Effector CD8-positive, alpha-beta T cell (primary cell): ENCODE results near the gene FRS2.
"Not testable (repeated sequence)": the region's sequence is repeated elsewhere in the genome, so short reads cannot be mapped to it uniquely, and the experiment has no call there.

ENCODE experiments used
- DNase-seq: peaks from one replicate; lab custom pipeline; 2025; lab: John Stamatoyannopoulos, UW

FRS2 gene

DNA sequence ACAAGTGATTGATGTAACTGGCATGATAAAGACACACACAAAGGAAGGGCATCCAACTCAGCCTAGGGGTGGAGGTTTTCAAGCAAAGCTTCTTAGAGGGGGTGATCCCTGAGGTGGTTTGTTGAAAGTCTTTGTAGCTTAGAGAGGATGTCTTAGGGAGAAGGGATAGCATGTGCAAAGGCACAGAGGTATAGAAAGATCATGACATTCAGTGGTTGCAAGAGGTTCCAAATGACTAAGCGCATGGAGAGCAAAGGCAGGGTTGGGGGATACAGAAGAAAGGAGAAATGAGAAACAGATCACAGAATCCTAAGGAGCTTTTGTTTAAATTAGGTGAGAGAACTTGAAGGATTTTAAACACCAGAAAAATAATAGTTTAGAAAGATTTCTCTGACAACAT lies 109.9 kb downstream of the FRS2 start:
- no peak for DNase-seq

DNA sequence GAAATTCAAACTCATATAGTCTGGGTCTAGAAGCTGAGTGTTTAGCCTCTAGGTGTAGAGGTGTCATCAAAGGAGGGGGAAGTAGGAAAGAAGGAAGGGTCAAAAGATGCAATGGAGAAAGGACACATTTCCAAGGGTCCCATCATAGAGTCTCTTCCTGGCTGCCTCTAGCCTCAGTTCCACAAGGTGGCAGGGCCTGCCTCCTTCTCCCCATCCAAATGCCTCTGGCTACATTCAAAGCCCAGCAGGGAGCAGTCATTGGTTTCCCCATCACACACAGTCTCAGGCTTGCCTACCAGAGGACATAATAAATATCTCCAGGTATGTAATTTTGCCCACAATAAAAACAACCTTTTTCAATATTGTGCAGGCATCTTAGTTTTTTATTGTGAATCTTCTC lies 113.0 kb downstream of the FRS2 start:
- DNase-seq, result no peak

DNA sequence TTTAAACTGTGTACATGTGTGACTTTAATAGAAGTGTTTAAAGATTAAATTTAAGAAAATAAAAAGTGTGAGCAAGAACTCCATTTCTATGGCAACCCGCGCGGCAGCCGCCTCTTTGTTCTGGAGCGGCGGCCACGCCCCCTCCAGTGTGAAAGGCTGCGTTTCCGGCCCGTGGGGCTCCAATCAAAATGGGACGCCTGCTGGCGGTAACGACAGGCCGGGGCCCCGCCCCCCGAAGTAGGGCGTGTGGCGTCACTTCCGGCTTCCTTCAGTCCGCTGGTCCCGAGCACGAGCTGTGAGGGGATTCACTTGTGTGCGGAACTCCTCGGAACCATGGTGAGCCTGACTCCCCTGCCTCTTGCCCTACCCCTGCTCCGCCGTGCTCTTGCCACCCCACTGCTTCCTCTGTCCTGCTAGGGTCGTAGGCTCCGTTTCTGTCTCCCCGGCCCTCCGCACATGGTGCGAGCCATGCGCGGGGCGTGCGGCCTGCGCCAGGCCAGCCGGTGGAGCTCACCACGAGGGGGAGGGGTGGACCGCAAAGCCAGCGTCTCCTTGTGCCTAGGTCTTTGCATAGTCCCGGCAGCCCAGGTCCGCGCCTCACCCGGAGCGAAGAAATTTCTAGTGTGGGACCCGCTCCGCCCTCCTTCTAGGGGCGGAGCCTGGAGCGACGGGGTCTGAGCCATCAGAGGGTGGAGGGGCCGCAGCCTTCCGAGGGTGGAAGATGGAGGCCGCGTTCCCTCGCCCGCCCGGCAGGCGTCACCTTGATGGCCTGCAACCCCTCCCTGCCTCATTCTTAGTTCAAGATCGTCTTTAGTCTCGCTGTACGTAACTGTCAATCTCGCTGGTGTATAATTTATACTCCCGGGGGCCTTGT lies 115.2 kb downstream of the FRS2 start, which contains the start of gene CCT2:
Gene CCT2, plus strand, starts transcription at position 271 of the 874 bp plus-strand sequence. Its CDS starts 63 bp downstream, at position 334.
- peak; percentile 95 for DNase-seq

DNA sequence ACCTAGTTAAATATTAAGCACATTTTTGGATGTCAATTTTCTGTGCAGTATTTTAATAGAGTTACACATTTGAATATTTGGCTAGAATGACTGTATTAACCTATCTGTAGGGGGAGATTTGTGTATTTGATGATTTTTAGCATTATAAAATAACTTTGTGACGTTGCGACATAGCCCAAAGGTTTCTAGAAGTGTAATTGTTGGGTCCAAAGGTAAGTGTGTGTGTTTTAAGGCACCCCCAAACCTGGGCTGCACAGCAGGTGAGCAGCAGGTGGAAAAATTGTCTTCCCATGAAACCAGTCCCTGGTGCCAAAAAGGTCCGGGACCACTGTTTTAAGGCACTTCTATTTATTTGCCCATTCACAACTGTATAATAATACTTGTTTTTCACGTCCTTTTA lies 118.3 kb downstream of the FRS2 start:
- DNase-seq, result no peak

DNA sequence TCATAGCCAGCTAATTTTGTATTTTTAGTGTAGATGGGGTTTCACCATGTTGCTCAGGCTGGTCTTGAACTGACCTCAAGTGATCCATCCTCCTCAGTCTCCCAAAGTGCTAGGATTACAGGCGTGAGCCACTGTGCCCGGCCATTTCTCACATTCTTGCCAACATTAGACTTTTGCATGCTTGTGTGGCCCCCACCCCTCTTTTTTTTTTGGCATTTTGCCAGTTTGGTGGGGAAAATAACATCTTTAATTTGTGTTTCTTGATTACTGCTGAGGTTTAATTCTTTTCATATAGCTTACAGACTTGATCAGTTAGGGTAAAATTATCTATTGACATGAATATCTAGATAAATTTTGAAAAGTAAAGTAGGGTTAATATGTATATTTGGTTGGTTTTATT lies 118.9 kb downstream of the FRS2 start:
- no peak for DNase-seq

DNA sequence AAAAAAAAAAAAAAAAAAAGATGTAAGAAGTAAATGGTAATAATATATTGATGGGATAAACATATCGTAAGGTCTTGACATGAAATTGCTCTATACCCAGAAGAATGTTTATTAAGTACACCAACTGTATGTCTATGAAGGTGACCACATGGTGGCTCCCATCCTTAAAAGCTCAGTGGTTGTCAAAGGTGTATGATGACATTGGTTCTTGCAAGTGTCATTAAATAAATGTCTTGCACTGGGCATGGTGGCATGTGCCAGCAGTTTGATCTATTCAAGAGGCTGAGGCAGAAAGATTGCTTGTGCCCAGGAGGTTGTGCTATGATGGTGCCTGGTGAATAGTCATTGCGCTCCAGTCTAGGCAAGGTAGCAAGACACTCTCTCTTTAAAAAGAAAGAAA lies 125.5 kb downstream of the FRS2 start:
- no peak for DNase-seq

DNA sequence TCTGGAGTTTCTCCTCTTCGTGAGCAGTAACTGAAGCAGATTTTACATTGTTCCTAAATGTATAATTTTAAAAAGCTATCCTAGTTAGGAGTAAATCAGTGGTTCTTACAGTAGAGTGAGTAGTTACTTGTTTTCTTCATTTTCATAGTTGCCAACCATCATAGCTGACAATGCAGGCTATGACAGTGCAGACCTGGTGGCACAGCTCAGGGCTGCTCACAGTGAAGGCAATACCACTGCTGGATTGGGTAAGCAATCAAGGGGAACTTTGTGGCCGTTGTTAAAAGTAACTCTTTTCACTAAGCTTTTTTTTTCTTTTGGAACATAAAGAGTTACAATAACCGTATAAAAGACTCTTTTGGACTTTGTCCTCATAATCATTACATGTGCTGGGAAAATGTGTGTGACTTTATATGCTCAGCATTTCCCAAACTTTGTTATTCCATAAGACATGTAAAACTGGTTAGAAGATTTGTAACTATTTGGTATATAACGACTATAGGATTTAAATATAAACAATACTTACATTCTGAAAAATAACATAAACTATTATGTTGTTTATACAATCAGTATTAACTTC lies 128.1 kb downstream of the FRS2 start:
- no peak for DNase-seq

DNA sequence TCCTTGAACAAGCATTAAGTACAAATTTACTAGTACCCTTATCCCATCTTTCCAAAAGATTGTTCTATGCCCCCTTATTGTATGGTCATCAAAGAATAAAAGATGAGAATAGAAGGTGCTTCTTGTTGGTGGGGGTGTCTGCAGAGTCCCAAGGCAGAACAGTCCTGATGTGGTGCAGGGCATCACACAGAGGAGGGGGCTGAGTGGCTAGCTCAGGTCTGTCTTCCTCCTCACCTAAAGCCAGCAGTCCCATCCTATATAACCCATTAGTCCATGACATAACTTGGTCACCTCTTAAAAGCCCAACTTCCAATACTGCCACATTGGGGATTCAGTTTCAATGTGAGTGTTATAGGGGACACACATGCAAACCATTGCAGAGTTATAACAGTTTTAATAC lies 130.6 kb downstream of the FRS2 start:
- DNase-seq, result no peak

DNA sequence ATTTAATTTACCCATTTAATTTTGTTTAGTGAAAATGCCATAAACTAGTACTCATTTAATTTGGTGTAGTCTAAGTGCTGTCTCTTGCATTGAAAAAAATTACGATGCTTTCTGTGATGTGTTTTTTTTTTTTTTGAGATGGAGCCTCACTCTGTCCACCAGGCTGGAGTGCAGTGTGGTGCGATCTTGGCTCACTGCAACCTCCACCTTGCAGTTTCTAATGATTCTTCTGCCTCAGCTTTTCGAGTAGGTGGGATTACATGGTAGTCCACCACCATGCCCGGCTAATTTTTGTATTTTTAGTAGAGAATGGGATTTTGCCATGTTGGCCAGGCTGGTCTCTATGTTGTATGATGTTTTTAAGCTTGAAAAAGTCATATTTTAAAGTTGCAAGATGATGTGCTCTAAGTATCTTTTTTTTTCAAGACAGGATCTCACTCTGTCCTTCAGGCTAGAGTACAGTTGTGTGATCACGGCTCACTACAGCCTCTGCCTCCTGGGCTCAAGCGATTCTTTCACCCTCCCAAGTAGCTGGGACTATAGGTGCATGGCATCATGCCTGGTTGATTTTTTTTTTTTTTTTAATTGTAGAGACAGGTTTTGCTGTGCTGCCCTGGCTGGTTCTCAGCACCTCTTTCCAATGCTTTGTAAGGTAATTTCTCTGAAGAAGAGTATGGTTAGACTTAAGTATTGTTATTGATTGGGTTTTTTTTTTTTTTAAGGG lies 131.9 kb downstream of the FRS2 start:
- DNase-seq, result no peak

DNA sequence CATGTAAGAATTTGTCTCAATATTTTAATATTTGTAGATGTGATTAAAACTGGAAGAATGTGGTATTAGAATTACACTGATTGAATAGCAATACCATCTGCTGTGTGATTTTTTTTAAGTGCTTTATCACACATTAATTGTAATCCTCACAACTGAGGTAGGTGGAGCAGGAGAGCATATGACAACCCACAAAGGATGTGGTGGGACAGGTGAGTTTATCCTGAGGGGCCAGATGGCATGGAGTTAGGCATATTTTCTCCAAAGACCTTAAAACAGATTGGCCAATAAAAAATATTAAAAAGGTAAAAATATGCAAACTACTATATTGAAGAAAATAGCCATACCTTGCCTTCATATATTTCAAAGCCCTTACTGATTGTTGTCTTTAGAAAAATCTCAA lies 132.8 kb downstream of the FRS2 start:
- DNase-seq, result no peak

DNA sequence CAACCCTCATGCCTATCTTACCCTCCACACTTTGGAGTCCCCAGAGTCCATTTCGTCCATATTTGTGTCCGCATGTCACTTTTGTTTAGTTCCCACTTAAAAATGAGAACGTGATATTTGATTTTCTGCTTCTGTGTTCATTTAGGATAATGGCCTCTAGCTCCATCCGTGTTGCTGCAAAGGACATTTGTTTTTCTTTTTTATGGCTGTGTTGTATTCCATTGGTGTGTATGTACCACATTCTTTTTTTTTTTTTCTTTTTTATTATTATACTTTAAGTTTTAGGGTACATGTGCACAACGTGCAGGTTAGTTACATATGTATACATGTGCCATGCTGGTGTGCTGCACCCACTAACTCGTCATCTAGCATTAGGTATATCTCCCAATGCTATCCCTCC lies 133.4 kb downstream of the FRS2 start:
- not testable (repeated sequence) for DNase-seq

DNA sequence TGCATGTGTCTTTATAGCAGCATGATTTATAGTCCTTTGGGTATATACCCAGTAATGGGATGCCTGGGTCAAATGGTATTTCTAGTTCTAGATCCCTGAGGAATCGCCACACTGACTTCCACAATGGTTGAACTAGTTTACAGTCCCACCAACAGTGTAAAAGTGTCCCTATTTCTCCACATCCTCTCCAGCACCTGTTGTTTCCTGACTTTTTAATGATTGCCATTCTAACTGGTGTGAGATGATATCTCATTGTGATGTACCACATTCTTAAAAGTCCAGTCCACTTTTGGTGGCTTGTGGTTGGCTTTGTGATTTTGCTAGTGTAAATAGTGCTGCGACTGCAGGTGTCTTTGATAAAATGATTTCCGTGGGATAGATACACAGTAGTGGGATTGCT lies 134.1 kb downstream of the FRS2 start:
- not testable (repeated sequence) for DNase-seq

DNA sequence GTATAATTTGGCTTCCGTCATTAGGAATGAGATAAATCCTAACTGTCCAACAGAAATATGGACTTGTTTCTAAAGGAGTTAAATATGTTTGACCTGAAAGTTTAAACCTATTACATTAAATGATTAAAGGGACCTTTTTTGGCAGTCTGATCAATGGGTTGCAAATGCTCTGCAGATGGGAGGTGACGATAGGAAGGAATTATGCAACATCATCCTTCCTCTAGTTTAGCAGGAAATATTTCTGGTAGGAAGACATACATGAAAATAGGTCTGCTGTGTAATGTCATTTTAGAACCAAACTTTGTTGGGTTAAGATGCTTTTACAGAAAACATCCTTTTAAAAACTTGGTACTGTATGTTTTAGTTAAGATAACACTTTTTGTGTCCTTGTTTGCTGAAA lies 137.9 kb downstream of the FRS2 start:
- no peak for DNase-seq

DNA sequence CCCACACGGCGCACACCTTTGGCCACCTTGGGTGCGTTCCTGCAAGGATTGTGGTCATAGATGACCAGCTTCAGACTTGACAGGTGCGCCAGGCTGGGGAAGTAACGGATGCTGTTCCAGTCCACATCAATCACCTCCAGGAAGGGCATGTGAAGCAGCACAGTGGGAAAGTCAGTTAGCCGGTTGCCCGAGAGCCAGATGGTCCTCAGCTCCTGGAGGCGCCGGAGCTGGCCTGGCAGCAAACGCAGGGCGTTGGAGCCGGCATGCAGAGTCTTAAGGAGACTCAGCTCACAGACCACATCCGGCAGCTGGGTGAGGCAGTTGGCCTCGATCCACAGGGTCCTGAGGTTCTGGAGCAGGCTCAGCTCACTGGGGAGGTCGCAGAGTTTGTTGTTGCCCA lies 139.9 kb downstream of the FRS2 start:
- no peak for DNase-seq

DNA sequence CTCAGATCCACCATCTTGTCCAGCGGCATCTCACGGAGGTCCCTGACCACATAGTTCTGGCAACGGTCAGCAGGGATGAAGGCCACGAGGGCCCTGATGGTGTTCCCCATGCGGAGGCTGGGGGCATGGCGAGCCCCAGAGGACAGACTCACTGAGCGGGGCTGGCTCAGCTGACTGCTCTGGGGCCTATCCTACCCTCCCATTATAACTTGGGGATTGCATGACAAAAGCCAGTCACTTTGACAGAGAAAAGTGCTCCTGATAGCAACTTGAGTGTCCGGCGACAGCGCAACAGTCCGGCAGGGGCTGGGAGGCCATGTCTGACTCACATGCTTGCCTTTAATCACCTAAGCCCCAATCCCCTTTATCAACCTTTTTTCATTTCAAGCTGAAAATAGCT lies 140.5 kb downstream of the FRS2 start, which contains the start of gene LRRC10:
Gene LRRC10, minus strand, starts transcription at position 179 of the 400 bp plus-strand sequence. Its CDS starts 69 bp downstream, at position 110.
- no peak for DNase-seq

DNA sequence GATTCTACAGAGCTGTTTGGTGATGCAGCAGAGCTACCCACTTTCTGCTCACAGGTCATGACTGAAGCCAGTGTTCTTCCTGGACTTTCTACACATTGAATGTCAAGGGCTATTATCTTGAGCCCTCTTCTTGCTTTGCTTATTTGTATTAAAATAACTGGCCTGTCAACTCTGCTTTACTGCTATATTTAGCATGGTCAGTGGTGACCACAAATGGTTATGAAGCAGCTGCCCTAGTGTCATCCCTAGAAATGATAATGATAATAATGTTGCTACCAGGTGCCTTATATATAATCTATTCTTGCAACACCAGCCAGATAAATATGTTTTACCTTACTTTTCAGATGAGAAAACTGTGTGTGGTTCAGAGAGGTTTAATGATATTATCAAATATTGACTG lies 143.2 kb downstream of the FRS2 start:
- no peak for DNase-seq

DNA sequence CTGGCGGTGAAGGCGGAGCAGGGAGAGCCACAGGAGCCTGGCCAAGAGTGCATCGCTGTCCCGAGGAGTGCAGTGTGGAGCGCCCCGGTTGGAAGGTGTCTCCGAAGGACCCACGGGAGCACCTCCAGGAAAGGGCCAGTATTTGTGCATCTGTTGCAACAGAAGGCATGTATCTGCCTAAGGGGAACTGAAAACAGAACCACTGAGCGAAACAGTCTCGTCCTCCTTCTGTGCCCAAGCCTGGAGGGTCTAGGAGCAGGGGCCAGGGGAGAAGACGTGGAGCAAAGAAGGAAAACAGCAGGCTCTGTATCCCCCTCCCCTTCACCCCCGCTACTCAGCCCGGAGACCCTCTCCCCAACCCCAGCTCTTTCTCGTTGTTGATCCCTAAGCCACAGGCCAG lies 145.8 kb downstream of the FRS2 start:
- DNase-seq, result no peak

DNA sequence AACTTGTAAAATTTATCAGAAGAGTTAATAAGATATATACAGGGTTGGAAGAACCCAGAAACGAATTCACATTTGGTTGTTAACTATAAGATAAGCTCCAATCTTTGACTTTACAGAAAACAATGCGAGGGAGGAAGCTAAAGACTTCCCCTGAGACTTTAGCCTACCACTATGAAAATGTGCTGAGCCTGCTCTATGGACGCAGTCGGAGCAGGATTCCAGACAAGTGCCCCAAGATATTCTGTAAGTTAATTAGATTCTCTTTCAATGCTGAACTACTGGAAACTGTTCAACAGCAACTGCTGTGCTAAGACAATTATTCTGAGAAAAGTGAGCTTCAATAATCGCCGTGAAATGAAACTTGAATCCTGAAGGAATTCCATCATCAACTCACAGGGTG lies 148.9 kb downstream of the FRS2 start:
- no peak for DNase-seq

DNA sequence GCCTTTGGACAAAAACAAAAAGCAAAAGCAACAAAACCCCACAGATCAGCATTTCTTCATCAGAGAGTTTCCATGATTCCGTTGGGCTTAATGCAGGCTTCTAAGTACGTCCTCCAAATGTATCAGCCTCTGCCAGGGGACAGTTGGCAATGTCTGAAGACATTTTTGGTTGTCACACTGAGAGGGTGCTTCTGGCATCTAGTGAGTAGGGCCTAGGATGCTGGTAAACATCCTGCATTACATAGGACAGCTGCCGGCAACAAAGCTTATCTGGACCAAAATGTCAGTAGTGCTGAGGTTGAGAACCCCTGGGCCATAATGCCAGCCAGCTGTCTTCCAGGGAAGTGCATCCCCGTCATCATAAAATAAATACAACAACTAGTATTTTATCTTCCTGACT lies 149.9 kb downstream of the FRS2 start:
- DNase-seq, result no peak

DNA sequence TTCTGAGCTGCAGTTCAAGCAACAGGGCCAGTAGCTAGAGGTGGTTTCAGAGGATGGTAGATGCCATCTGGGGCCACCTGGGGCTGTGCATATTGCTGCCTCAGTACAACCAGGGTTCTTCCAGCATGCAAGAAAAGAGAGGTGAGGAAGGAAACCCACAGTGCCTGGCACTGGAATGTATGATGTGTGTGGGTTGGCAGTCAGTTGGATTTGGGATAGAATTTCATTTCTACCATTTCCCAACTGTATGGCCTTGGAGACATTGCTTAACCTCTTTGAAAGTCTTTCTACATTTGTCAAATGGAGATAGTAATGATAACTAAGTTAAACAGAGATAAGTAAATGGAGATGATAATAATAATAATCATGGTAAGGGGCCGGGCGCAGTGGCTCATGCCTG lies 150.7 kb downstream of the FRS2 start:
- no peak for DNase-seq

DNA sequence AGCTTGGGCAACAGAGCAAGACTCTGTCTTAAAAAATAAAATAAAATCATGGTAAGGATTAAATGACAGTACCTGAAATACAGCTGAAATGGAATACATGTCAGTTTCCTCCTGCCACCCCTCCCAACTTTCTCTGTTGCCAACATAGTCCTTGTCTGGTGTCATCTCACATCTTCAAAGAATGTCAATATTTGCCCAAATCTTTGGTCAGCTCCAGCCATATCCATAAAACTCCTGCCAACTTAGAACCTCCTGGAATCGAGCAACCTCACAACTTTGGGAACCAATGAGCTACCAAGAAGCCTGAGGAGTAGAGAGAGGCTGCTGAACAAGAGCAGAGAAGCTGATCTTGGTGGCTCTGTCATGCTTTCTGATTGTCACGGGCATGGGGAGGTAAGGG lies 151.4 kb downstream of the FRS2 start:
- no peak for DNase-seq

DNA sequence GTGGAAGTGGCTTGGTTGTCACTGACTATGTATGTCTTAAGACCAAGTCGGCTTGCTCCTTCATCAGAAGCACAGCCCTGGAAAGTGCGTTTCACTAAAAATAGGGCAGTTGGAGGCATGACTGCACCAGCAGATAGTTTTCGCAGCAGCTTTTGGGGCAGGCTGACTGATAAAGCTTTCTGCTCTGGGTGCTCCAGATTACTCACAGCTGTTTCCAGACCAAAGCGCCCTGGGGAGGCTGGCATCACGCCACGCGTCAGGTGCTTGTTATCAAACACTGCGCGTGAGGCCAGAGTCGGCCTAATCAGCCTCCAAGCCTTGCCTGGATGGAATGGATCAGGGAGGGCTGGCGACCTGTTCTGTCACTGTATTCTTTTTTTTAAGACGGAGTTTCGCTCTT lies 153.8 kb downstream of the FRS2 start:
- no peak for DNase-seq

DNA sequence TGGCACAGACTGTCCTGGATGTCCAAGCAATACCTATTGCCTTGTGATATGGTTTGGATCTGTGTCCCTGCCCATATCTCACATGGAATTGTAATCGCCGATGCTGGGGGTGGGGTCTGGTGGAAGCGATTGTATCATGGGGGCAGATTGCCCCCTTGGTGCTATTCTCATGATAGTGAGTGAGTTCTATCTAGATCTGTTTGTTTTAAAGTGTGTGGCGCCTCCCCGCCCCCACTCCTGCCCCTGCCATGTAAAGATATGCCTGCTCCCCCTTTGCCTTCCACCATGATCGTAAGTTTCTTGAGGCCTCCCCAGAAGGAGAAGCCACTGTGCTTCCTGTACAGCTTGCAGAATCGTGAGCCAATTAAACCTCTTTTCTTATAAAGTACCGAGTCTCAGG lies 157.3 kb downstream of the FRS2 start:
- no peak for DNase-seq
